ENCODE results near the gene VWF. TPM values are rescaled to one million over a fixed set of nuclear protein-coding genes. Genes with fewer than 3 reads are reported as not detected.

Gene VWF
- total and polyA plus RNA-seq, 10 of the 15 experiments (the other 5 are each of a cell fraction or from before 2014, with no cell fraction given), result 0.08 to 0.23 TPM; not detected in 8

GRCh38 chr12:5915511-5915910 is 209.0 kb downstream of the VWF start (continued):
- TF ChIP-seq GATAD2B (conservative IDR thresholded peaks at IDR 0.05; ENCODE audit: low read depth), result no peak
- no peak for TF ChIP-seq NBN (IDR thresholded peaks at IDR 0.05)
- TF ChIP-seq ZBED1 (IDR thresholded peaks at IDR 0.05; ENCODE audit: borderline replicate concordance), result no peak
- TF ChIP-seq BRCA1 (IDR thresholded peaks at IDR 0.05; ENCODE audit: low read depth, low read length), result no peak
- TF ChIP-seq EGR1 (IDR thresholded peaks at IDR 0.05; ENCODE audit: borderline replicate concordance in 1 of 2, low read depth in 2 of 2, low read length in 2 of 2), result no peak
- no peak for TF ChIP-seq NRF1 (conservative IDR thresholded peaks at IDR 0.05; ENCODE audit: low read depth, low read length)
- TF ChIP-seq ZNF592 (IDR thresholded peaks at IDR 0.05), result no peak
- no peak for TF ChIP-seq SMARCA5 (IDR thresholded peaks at IDR 0.05)

- H3K4me3 ChIP-seq, result no peak overlapping the region
- no TSS peak for BruUV-seq (replicated peaks)
- ATAC-seq (no peak), DNase-seq (ENCODE audit: low read depth, low spot score) (no peak), FAIRE-seq (no peak)
- H3K9me3 ChIP-seq (replicated peaks; ENCODE audit: control insufficient read depth, insufficient read depth, low read length), result no peaks in the 10 kb centered on the region
- in situ Hi-C loops (cut with MboI), result no loop called here
- no peaks in the 10 kb centered on the region for H4K20me1 ChIP-seq (ENCODE audit: control insufficient read depth, insufficient read depth)
- intact Hi-C loops (cut with micrococcal nuclease; ENCODE audit: unreplicated experiment), result no loop called here
- H2AFZ ChIP-seq (ENCODE audit: control insufficient read depth, low read depth, low read length), result no peak overlapping the region
- no peaks in the 10 kb centered on the region for H3K79me2 ChIP-seq (ENCODE audit: control insufficient read depth, insufficient read depth, low read length)
- WGBS (ENCODE audit: insufficient coverage, insufficient replicate concordance, low lambda C conversion rate, missing lambda C conversion rate), result 32% methylated on average over 11 of the region's 11 CpGs
- H3K27ac ChIP-seq (ENCODE audit: control insufficient read depth, insufficient read depth), result no peak overlapping the region
- ChIA-PET CTCF (no interaction called here), RAD21 (ENCODE audit: unreplicated experiment) (interaction anchor here (1.0 kb wide), 1 partner anchor 13 kb away, joined by 3 read pairs; no protein-coding TSS in a partner anchor), POLR2A (no interaction called here), SMC1A (ENCODE audit: uncharacterized antibody, unreplicated experiment) (no interaction called here)
- no peaks in the 10 kb centered on the region for H3K4me1 ChIP-seq (ENCODE audit: control insufficient read depth, insufficient read depth, low read length)
- no peak overlapping the region for H3K9ac ChIP-seq (ENCODE audit: control insufficient read depth, insufficient read depth, low read length)
- H3K36me3 ChIP-seq (ENCODE audit: control insufficient read depth in 2 of 2, insufficient read depth in 2 of 2, low read length in 1 of 2), result no peaks in the 10 kb centered on the region
- H3K27me3 ChIP-seq (replicated peaks in 1 of 2; ENCODE audit: control insufficient read depth in 2 of 2, insufficient read depth in 2 of 2, low read length in 1 of 2), result no peaks in the 10 kb centered on the region; a peak in 3 of 4 replicates
- no peak for TF ChIP-seq POU2F2 (IDR thresholded peaks at IDR 0.05; ENCODE audit: borderline replicate concordance, low read depth, low read length)
- TF ChIP-seq CEBPB (IDR thresholded peaks at IDR 0.05; ENCODE audit: borderline replicate concordance in 1 of 2, low read depth in 2 of 2, low read length in 2 of 2), result no peak
- no peak for TF ChIP-seq YY1 (IDR thresholded peaks at IDR 0.05; ENCODE audit: low read depth, low read length)
- no peak for TF ChIP-seq CREB1 (IDR thresholded peaks at IDR 0.05; ENCODE audit: low read depth)
- TF ChIP-seq ZNF622 (IDR thresholded peaks at IDR 0.05), result no peak
- TF ChIP-seq FOS (IDR thresholded peaks at IDR 0.05; ENCODE audit: borderline replicate concordance, extremely low read depth, insufficient read length), result no peak
- H3K4me2 ChIP-seq (ENCODE audit: control insufficient read depth, insufficient read depth), result no peak overlapping the region
Measured at GRCh38 chr12:5914387-5915149, 209.9 kb downstream of the VWF start.
